HG02678 (cell line): ENCODE data around the gene CCDC43.
"Not testable (repeated sequence)": the region's sequence is repeated elsewhere in the genome, so short reads cannot be mapped to it uniquely, and the experiment has no call there.

ENCODE experiments used
- ATAC-seq: cut with Tn5 transposase; IDR thresholded peaks from one replicate; pipeline ENCODE4 v1.9.1; 2021; ENCODE audit warnings: mild to moderate bottlenecking, moderate library complexity; ENCODE audit not compliant: unreplicated experiment

Gene CCDC43

GRCh38 chr17:44672479-44673093 is 17.0 kb downstream of the CCDC43 start:
- ATAC-seq: no peak

- no peak for ATAC-seq
Measured at GRCh38 chr17:44666006-44666405, 23.6 kb downstream of the CCDC43 start.

DNA sequence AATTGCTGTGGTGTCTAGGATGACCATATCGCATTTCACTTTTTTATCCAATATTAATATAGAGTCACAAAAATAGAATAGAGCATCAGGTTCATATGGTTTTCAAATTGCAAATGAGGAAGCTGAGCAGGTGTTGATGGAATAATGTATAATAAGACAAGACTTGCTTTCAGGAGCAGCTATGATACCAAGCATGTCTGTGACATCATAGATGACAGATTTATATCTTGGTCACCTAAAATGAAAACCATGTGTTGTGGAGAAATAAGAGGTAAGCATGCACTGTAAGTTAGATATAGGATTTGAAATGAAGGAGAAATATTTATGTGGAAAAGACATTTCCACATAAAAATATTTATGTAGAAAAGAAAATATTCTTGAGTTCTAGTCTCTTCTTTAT is 24.7 kb downstream of the CCDC43 start:
- no peak for ATAC-seq

DNA sequence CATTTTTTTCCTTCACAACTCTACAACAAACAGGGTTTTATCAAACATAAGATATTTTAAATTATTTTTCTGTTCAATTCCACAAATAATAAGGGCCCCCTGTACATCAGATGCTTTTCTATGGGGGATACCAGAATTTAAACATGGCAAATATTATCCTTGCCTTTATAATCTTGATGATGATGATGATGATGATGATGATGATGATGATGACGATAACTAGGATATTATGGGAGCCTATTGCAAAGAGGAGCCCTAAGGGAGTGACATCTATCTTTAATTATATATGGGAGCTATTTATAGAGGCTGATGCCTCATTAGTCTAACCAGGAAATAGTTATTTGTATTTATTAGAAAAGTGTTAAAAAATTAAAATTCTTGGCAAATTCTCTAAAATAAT is 26.5 kb downstream of the CCDC43 start:
- ATAC-seq: no peak

DNA sequence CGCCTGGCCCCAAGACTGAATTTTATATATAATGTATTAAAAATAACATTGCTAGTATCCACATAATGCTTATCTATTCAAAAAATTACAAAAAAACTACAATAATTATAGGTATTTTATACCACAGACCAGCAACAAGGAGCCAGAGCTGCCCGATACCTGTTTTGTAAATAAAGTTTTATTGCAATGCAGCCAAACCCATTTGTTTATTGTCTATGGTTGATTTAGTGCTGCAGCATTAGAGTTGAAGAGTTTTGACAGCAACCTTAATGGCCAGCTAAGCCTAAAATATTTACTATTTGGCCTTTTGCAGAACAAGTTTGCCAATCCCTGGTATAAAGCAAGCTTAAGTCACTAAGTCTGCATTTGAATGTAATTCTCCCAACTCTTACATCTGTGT is 27.7 kb downstream of the CCDC43 start:
- no peak for ATAC-seq

DNA sequence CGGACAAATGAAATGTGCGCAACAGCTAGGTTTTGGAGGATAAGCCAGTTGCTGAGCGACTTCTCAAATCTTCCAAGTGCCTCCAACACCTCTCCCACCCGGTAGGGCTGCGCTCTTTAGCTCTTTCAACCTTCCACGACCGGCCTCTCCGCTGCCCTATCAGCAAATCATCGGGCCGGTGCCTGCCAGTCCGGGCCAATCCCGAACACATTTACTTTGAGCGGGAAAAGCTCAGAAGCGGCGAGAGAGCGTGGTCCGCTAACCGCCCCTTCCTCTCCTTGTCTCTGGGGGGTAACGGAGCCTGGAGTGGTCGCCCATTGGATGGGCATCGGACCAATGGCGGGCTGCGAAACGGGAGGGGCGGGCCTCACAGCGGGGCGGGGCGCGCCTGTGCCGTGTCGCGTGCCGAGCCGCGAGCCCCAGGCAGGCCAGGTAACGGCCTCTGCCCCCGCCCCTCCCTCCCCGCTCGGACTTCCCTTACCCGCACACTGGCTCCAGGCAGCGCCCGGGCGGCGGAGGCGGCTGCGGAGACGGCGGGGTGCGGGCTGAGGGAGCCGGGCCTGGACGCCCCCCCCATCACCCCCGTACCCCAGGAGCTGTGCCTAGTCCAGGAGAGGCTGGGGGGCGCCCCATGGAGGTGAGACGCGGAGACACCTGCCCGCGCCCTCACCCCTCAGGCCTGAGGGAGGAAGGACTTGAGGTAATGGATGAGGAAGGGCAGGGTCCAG is 33.4 kb downstream of the CCDC43 start, which contains the start of gene MEIOC:
Gene MEIOC (plus strand): TSS at position 486 of the 728 bp plus-strand sequence. CDS start 146 bp downstream, at position 632.
- ATAC-seq: no peak

DNA sequence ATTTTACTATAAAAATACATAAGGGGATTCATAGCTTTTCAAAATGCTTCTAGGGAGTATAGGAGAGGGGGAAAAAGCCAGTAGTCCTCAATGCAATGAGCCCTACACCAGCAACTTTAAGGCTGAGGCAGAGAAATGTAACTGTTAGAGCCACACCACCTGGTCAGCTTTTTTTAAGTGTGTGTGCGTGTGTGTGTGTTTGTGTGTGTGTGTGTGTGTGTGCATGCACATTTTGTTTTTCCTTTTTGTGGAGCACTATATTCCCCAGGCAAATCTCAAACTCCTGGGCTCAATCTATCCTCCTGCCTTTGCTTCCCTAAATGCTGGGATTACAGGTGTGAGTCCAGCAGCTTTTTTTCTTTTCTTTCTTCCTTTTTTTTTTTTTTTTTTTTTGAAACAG is 35.6 kb downstream of the CCDC43 start:
- ATAC-seq: no peak

DNA sequence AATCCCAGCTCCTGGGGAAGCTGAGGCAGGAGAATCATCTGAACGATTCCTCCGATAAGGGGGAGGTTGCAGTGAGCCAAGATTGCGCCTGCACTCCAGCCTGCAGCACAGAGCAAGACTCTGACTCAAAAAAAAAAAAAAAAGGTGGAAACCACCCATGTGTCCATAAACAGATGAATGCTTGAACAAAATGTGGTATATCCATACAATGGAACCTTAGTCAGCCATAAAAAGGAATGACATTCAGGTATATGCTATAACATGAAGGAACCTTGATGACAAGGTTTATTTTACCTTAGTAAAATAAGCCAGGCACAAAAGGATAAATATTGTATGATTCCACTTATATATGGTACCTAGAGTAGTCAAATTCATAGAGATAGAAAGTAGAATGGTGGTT is 36.2 kb downstream of the CCDC43 start:
- ATAC-seq: no peak

DNA sequence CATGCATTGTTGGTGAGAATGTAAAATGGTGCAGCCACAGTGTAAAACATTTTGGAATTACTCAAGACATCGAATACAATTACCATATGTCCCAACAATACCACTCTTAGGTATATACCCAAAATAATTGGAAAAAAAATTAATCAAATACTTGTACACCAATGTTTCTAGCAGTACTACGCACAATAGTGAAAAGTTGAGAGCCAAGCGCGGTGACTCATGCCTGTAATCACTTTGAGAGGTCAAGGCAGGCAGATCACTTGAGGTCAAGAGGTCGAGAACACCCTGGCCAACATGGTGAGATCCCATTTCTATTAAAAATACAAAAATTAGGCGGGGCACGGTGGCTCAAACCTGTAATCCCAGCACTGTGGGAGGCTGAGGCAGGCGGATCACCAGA is 36.8 kb downstream of the CCDC43 start:
- no peak for ATAC-seq

DNA sequence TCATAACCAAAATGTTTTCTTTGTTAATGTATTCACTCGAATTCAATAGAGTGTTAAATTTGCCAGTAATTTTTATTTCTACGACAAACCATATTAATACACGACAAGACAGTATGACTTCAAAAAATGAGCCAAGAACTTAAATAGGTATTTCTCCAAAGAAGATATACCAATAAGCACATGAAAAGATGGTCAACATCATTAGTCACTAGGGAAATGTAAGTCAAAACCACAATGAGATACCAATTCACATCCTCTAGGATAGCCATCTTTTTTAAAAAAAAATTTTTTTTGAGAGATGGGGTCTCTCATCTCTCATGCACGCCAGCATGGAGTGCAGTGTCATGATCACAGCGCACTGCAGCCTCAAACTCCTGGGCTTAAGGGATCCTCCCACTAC is 38.3 kb downstream of the CCDC43 start:
- ATAC-seq: no peak

GRCh38 chr17:44648963-44649362 is 40.6 kb downstream of the CCDC43 start:
- no peak for ATAC-seq

DNA sequence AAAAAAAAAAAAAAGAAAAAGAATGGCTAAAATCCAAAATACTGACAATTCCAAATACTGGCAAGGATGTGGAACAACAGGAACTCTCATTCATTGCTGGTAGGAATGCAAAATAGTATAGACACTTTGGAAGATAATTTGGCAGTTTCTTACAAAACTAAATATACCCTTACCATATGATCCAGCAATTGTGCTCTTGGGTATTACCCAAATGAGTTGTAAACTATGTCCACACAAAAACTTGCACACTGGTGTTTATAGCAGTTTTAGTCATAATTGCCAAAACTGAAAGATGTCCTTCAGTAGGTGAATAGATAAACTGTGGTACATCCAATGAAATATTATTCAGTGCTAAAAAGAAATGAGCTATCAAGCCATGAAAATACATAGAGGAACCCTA is 41.8 kb downstream of the CCDC43 start:
- no peak for ATAC-seq

DNA sequence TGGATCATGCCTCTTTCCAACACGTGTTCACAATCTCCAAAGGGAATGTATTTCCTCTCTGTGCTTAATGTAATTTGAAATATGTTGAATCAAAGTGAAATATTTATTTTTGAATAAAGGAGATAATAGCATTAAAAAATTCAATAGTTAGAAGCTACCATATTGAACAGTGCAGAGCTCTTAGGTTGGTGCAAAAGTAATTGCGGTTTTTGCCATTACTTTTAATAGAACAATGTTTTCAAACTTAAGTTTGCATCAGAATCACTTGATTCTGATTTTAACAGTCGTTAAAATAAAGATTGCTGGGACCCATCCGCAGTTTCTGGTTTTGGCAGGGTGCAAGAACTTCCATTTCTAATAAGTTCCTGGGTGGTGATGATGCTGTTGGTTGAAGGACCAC is 43.3 kb downstream of the CCDC43 start:
- no peak for ATAC-seq

DNA sequence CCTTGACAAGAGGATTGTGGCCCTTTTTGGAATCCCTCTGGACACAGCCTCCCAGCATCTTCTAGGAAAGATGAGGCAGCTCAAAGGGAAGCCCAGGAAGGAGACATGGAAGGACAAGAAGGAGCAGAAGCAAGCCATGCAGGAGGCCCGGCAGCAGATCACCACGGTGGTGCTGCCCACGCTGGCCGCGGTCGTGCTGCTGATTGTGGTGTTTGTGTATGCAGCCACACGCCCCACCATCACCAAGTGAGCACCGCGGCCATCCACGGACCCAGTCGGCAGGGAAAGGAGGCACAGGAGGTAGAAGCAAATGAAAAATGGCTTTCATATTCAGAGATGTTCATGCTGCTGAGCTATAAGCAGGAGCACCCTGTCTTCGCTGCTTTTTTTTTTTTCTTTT is 44.2 kb downstream of the CCDC43 start:
- no peak for ATAC-seq

DNA sequence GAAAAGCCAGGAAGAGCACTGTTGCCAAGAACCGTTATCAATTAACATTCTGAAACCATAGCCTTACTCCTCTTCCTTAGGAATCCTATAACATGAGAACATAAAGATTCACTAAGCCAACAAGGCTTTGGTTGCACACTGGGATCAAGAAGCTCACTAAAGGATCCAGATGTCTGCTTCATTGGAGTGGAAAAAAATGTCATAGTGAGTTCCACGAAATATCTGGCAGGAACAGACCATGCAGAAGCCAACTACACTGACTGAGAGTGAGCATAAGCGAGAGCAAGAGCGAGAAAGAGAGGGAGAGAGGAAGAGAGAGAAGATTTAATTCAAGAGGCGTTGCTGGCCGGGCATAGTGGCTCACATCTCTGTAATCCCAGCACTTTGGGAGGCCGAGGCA is 46.7 kb downstream of the CCDC43 start:
- no peak for ATAC-seq

DNA sequence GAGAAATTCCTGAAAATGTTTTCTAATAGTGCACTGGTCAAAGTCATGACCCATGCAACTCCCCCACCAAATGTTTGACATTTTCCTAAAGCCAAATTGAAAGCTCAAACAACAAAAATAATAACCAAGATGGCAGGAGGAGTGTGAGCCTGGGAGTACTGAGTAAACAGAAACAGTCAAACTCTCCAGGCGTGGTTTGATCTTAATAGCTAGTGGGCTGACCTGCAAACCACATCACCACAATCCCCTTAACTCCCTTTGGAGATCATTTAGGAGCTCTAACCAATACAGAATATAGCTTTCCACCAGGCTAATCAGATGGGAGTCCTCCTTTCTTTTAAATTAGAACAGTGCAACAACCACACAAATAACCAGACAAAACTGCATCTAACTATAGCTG is 52.5 kb downstream of the CCDC43 start:
- no peak for ATAC-seq

DNA sequence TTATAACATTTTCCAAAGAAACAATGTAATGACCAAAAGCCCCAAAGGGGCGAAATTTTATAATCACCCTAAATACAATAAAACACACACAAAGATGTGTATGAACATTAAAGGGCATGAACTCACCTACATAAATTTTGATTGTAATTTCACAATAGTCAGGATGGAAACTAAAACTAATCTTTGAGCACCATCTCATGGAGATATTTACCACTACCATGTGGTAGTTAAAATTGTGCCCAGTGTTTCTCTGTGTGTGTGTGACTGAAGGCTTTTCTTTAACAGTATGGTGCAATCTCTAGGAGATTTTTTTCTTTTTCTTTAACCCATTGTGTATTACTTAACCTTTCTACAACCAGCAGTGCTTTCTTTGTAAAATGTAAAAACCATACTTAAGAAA is 53.0 kb downstream of the CCDC43 start:
- ATAC-seq: no peak

- not testable (repeated sequence) for ATAC-seq
Measured at GRCh38 chr17:44634401-44634800, 55.2 kb downstream of the CCDC43 start.

DNA sequence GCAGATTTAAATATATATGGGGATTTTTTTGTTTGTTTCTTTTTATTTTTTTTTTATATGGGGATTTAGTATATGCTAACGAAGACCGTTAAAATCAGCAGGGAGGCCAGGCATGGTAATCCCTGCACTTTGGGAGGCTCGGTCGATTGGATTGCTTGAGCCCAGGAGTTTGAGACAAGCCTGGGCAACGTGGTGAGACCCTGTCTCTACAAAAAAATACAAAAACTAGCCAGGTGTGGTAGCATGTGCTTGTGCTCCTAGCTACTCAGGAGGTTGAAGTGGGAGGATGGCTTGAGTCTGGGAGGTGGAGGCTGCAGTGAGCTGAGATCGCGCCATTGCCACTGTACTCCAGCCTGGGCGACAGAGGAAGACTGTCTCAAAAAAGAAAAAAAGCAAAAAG is 55.6 kb downstream of the CCDC43 start:
- ATAC-seq: no peak

- ATAC-seq: no peak
Measured at GRCh38 chr17:44630703-44631102, 58.9 kb downstream of the CCDC43 start.

- no peak for ATAC-seq
Measured at GRCh38 chr17:44629314-44629713, 60.3 kb downstream of the CCDC43 start.

- peak; percentile 60 for ATAC-seq
Measured at GRCh38 chr17:44628243-44629188, 61.1 kb downstream of the CCDC43 start.
